Activated CD4-positive, alpha-beta T cell treated with anti-CD3 and anti-CD28 coated beads for 1 hour (primary cell): ENCODE results near the gene OTUD7B.

Experiments
- DNase-seq: peaks from one replicate; pipeline ENCODE4 v3.0.0-alpha.2; 2020

The OTUD7B gene

DNA sequence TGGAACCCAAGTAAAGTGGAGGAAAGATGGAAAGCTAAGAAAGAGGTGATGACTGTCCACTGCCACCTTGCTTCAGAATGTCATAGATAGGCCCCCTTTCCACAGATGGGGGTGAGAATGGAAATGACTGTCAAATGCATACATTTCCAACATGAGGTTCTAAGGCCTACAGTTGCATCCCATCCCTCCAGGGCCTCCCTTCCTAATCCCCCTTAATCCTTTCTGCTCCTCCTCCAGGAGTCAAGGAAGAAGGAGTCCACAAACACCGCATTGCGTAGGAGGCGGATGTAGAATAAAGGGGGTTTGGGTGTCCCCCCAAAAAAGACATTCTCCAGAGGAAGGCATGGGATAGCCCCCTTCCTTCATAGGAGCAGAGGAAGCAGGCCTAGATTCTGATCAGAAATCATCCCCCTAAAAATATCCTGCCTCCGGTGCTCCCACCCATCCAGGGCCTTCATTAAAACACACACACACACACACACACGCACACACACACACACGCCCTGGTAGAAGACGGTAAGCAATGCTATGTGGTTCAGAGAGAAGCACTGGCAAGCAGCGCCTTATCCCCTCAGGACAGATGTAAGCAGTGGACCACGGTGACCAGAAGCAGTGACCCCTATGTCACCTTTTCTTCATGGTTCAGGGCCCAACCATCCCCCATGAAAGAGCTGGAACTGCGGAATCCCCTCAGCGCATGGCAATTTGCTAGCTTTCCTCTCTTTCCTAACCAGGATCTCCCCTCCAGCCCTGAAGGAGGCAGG, 94.9 kb downstream of the OTUD7B start:
- no peak for DNase-seq

DNA sequence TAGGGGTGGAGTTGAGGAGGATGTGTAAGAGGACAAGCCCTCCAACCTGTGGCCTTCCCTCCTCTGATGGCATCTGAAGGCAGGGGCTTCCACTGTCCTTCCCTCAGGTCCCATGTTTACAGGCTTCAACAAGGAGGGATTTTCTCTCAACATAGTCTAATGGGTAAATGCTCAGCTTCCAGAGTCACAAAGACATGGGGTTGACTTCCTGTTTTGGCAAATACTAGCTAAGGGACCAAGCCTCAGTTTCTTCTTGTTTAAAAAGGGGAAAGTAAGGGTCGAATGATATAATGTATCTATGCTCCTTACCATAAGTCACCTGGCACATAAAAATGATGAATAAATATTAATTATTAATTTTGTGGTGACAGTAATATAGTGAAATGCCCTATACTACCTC, 96.0 kb downstream of the OTUD7B start:
- DNase-seq, result no peak

DNA sequence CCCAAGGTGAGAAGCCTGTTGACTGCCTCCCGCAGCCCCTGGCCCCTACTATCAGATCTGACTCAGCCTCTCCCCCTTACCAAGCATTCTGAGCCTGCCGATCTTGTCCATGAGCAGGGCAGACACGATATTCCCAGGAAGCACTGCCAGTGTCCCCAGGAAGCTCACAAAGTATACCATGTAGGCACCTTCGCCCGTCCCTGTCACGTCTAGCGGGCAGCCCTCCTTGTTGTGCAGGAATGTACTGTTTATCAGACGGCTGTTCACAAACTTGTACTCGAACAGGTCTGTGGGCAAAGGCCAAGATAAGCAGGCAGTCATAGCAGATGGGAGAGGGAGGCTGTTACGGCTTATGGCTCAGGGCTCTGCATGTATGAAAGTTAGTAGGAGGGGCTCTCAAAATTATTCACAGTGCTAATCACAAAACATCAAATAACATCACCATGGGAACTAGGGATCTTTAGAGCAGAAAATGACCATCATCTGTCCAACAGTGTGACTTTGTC, 103.9 kb downstream of the OTUD7B start:
- no peak for DNase-seq

DNA sequence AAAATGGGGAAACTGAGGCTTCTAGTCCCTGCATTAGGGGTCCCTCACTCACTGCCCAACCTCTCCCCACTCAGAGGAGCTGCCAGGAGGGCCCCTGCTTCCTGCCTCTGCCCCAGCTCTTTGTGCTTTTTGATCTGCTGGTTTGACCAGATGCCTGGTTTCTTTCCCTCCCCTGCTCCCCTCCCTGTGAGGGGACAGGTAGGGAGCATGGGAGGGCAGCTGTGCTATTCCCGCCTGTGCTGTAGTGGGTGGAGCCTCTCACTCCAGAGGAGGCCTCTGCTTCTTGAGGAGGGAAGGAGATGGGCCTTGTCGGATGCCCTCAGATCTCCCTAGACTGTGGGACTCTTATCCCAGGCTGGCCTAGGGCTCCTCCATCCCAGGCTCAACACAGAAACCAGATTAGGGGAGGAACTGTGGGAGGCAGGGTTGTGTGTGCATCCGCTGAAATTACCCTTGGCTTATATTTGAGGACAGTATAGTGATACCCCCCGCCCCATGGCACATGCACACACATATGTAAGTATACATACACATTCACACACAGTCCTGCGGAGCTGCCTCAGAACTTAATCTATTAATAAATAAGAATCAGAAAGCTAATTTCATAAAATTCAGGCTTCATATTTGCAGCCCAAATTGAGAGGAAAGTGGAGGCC, 106.6 kb downstream of the OTUD7B start:
- no peak for DNase-seq

DNA sequence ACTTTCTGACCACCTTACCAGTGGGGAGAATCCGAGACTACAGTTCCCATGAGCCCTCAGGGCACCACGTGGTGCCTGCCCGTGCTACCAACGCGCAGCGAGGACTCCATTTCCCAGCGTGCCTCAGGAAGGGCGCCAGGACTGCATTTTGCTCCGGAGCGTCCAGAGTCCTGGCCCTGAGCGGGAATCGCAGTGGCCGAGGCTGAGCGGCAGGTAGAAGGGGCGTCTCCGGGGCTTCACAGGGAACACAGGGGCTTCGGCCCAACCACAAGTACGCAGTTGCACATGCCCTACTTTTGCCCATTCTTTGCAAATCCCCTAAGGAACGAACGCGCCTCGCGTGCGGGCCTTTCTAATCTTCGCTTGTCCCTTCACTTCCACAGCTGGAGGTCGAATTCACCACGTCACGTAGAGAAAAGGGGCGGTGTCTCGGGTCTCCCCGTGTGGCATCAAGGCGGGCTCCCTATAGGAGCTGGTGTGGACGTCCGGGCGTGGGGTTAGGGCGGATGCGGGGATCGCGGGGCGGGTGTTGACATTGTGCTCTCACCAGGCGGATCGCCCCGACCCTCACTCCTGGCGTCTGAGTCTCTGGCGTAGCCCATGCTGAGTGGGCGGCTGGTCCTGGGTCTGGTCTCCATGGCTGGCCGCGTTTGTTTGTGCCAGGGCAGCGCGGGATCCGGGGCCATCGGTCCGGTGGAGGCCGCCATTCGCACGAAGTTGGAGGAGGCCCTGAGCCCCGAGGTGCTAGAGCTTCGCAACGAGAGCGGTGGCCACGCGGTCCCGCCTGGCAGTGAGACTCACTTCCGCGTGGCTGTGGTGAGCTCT, 110.9 kb downstream of the OTUD7B start, which contains the start of gene BOLA1:
TSS of gene BOLA1 (plus strand) at position 109 of the 825 bp plus-strand sequence. CDS start at position 601, 492 bp downstream.
- DNase-seq, result peak; percentile 71

DNA sequence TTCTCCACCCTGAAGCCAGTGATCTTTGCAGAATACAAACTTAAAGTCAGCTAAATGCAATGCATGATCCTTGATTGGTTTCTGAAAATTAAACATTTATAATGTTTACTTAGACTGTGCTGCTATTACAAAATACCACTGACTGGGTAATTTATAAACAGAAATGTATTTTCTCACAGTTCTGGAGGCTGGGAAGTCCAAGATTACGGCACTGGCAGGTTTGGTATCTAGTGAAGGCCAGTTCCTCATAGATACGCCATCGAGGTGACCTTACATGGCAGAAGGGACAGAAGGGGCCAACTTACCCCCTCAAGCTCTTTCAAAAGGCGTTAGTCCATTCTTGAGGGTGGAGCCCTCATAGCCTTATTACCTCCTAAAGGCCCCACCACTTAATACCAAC, 114.0 kb downstream of the OTUD7B start:
- DNase-seq, result no peak

DNA sequence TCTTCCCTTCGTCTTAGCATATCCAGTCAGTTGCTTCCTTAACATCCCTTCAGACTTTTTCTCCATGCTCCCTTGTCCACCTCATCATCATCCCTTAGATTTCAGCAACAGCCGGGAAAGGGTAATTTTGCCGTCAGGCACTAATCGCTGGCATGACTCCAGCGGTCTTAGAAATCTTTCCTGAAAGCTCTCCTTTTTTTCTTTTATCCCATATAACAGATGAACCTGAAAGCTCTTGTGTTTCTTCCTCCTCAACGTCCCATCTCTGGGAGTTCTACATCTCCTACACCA, 121.6 kb downstream of the OTUD7B start:
- no peak for DNase-seq

DNA sequence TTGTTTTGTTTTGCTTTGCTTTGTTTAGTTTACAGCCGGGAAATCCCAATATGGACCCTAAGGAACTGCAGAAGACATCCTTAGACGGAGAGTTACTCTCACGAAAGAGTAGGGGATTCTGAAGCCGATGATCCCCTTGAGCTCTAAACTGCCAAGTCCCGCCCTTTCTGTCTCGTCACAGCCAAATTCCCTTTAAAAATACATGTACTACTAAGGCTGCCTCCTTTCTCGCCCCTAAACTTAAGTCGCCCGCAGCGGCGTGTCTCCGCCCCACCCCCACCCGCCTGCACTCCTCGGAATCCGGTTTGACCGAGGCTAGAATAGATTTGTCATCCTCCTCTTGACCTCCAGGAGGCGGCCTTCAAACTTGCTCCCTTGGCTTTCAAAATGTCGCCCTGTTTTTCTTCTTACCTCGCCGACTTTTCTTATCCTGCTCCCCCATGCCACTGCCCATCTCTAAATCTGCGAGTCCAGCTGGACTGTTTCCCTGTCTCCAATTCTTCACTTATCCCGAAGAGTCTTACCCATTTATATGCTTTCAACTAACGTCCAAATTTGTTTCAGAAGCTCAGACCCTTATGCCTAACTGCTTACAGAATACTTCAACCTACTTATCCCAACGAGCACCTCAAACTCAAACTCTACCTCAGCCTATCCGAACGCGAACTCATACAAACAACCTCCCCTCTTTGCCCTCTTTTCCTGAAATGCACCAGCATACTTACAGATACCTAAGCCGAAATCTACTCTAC, 122.1 kb downstream of the OTUD7B start:
- peak; percentile 49 for DNase-seq
